IPS DF 4.7 (cell line): ENCODE measurements around the gene CD244.
"Not testable (repeated sequence)": the region's sequence is repeated elsewhere in the genome, so short reads cannot be mapped to it uniquely, and the experiment has no call there.

Experiments used
- DNase-seq: peaks from one replicate; pipeline ENCODE4 v3.0.0-alpha.2; 2013; ENCODE audit warnings: low spot score; ENCODE audit errors: extremely low read depth

CD244 gene

DNA sequence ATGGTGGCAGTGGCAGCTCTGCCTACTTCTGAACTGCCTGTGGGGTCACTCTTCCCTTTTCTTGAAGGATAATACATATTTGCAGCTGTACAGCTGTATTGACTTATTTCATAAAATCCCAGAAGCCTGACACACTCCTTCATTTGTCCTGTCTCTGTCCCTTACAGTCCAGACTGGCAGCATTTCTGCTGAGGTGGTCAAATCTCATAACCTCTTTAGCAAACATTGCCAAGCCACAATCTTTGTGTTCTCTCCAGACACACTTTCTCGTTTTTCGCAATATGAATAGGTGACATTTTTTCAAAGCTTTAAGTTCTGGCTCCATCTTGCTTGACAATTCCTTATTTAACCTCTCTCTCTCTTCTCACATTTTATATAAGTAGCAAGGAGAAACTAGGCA lies 51.5 kb downstream of the CD244 start:
- no peak for DNase-seq

DNA sequence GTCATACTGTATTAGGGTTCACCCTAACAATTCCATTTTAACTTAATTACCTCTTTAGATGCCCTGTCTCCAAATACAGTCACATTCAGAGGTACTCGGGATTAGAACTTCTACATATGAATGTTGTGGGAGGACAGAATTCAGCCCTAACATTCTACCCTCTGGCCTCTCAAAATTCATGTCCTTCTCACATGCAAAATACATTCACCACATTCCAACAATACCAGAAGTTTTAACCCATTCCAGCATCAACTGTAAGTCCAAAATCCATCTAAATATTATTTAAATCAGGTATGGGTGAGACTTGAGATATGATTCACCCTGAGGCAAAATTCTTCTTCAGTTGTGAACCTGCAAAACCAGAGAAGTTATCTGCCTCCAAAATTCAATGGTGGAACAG lies 52.2 kb downstream of the CD244 start:
- no peak for DNase-seq

DNA sequence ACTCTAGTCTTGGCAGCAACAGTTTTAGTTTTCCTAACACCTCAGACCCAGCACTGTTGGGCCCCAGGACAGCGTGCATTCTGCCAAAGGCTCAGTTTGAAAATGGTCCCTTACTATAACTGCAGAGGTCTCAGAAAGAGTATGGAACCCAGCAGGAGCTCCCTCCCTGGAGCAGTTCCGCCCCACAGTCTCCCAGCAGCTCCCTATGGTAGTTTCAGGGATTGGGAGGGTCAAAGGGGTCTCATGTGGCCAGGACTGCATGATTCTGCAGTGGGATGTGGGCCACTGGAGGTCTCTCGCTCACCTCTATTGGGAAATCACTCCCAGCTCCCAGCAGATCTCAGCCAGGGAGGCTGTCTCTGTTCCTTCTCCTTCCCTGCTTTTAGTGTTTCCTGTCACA lies 54.4 kb downstream of the CD244 start:
- no peak for DNase-seq

- DNase-seq: no peak
These were observed 54.9 kb downstream of the CD244 start for GRCh38 chr1:160807738-160808137.

GRCh38 chr1:160807247-160807646 lies 55.4 kb downstream of the CD244 start:
- no peak for DNase-seq

- no peak for DNase-seq
These were observed 55.9 kb downstream of the CD244 start for GRCh38 chr1:160806784-160807183.

DNA sequence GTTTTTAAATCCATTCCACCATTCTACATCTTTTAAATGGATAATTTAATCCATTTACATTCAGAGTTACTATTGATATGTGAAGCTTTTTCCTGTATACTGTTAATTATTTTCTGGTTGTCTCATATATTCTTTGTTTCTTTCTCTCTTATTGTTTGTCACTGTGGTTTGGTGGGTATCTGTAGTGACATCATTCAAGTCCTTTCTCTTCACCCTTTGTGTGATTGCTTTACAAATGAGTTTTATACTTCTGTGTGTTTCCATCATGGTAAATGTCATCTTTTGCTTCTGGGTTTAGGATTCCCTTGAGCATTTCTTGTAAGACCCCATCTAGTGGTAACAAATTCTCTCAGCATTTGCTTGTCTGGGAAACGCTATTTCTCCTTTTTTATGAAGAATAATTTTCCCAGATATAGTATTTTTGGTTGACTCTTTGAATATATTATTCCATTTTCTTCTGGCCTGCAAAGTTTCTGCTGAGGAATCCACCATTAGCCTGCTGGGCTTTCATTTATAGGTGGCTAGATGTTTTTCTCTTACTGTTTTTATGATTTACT lies 56.5 kb downstream of the CD244 start:
- DNase-seq: no peak

DNA sequence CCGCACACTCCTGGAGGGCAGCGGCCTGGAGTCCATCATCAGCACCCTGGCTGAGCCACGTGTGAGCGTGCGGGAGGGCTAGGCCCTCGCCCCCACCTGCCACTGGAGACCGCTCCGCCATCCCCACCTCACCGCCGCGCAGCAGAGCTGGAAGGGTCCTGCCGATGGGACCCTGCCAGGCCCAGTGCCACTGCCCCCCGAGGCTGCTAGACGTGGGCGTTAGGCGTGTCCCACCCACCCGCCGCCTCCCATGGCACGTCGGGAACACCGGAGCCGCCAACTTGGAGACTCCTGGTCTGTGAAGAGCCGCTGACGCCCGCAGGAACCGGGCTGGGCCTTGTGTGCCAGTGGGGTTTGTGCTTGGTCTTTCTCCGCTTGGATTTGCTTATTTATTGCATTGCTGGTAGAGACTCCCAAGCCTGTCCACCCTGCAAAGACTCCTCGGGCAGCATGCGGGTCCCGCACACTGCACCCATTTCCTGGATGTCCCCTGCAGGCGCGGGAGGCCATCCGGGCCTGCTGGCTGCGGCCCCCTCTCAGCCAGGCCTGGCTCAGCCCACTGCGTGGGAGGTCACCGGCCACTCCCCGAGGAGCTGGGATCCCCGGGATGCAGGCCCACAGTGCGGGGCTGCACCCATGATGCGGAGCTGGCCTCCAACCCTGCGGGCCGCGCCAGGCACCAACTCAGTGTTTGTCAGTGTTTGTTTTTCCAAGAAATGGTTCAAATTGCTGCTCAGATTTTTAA lies 60.7 kb downstream of the CD244 start:
- DNase-seq: no peak

DNA sequence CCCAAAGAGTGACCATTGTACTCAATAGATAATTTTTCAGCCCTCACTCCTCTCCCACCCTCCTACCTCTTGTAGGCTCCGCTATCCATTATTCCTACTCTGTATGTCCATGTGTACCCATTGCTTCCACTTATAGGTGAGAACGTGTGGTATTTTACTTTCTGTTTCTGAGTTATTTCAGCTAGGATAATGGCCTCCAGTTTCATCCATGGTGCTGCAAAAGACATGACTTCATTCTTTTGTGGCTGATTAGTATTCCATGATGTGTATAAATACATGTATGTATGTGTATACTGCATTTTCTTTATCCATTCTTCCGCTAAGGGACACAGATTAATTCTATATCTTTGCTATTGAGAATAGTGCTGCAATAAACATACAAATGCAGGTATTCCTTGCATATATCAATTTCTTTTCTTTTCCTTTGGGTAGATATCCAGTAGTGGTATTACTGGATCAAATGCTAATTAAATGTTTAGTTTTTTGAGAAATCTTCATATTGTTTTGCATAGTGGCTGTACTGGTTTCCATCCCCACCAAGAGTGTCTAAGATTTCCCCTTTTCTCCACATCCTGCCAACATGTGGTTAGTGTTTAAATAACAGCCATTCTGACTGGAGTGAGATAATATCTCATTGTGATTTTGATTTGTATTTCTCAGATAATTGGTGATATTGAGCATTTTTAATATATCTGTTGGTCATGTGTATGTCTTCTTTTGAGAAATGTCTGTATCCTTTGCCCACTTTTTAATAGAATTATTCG lies 61.9 kb downstream of the CD244 start:
- DNase-seq: no peak

DNA sequence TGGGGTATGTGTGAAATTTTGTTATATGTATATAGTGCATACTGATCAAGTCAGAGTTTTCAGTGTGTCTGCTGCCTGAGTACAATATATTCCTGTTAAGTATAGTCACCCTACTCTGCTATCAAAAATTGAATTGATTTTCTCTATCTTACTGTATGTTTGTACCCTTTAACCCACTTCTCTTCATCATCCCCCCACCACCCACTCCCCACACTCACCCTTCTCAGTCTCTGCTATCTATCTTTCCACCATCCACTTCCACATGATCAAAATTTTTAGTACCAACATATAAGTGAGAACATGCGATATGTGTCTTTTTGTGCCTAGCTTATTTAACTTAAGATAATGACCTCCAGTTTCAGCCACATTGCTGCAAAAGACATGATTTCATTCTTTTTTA lies 62.5 kb downstream of the CD244 start:
- DNase-seq: no peak

DNA sequence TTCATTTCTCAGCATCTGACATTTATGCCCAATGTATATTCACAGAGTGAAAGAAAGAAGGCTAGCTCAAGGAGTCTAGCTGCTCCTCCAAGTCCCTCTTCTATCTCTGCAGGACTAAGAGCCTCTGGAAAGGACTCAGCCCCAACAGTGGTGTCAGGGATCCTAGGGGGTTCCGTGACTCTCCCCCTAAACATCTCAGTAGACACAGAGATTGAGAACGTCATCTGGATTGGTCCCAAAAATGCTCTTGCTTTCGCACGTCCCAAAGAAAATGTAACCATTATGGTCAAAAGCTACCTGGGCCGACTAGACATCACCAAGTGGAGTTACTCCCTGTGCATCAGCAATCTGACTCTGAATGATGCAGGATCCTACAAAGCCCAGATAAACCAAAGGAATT lies 63.0 kb downstream of the CD244 start:
- DNase-seq: no peak

DNA sequence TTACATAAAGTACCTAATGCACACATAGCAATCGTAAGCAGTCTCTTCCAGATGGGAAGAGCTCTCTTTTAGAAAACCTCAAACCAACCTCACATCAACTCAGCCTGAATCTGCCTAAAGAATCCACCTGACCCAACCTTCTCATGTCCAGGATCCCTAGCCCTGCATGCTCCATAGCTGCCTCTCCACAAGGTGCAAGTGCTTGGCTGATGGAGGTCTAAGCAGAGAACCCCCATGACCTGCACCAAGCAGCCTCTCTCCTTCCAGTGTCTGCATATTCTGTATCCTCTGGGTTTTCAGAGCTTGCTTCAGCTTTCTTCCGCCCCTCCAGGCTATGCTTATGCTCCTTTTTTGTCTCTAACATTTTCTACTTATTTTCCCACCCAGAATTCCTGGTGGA lies 64.2 kb downstream of the CD244 start:
- no peak for DNase-seq

DNA sequence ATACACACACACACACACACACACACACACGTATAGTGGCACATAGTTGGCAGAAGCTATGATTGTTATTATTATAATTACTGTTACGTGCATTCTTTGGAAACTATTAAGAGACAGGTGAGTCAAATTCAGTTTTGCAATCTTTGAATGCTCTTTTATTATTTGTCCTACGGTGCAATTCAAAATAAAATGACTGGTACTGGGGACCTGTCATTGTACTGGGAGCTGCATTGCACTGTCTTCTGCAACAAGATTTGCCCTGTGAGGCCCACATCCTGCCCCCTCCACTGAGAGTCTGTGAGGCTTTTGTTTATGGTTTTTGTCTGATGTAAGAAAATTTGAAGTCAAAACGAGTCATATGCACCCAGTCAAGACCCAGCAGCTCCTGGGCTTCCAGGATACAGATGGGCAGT lies 64.8 kb downstream of the CD244 start:
- no peak for DNase-seq

GRCh38 chr1:160797271-160797709 lies 65.4 kb downstream of the CD244 start:
- DNase-seq: no peak

DNA sequence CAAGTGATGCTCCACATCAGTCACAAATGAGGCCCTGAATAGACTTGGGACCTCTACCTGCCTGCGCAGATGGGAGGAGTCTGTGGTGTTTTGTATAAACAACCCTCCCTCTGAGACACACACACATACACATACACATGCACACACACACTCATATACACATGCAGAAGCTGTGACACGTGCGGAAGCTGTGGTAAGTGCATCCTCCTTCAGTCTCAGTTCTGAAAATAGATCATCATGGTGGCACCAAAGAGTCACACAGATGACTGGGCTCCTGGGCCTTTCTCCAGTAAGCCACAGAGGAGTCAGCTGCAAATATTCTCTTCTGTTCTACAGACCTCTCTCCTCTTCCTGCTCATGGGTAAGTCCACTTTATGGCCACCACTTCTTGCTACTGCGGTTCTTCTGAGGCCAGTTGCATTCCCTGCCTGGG lies 66.7 kb downstream of the CD244 start, which contains the start of gene LY9:
Gene LY9 (plus strand): TSS at position 224 of the 433 bp plus-strand sequence. CDS start 14 bp downstream, at position 238.
- DNase-seq: no peak

GRCh38 chr1:160794376-160794775 lies 68.3 kb downstream of the CD244 start:
- no peak for DNase-seq

DNA sequence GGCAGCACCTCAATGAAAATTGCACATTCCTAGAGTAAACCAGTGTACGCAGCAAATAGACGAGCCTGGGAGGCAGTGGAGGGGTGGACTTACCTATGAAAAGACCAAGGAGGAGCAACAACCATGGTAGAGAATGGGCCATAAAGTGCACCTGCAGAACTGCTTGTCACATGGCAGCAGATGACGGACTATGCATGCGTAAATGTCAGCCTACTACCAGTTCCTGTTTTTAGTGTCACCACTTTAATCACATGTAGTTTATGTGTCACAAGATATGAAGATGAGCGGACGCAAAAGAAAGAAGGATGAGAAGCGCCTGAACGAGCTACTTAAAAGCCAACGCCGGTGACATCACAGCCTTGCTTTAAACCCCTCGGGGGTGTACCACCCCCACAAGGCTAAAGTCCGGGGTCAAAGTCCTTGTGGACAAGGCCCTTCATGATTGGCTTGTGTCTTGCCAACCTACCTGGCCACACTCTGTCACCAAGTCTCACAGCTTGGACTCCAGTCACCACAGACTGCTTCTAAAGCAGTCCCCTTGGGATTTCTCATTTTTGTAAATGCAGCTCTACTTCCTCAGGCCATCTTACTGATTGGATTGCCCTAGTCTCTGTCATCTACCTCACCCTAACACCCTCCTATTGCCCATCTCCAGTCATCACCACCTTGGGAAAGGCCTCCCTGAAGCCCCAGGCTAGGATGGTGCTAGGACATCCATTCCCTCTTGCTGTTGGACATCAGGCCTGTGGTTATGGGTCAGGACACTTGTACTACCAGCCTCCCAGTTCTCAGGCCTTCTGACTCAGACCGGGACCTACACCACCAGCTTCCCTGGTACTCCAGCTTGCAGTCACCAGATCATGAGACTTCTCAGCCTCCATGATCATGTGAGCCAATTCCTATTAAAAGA lies 72.7 kb downstream of the CD244 start:
- DNase-seq: no peak

- no peak for DNase-seq
These were observed 73.5 kb downstream of the CD244 start for GRCh38 chr1:160789051-160789701.

DNA sequence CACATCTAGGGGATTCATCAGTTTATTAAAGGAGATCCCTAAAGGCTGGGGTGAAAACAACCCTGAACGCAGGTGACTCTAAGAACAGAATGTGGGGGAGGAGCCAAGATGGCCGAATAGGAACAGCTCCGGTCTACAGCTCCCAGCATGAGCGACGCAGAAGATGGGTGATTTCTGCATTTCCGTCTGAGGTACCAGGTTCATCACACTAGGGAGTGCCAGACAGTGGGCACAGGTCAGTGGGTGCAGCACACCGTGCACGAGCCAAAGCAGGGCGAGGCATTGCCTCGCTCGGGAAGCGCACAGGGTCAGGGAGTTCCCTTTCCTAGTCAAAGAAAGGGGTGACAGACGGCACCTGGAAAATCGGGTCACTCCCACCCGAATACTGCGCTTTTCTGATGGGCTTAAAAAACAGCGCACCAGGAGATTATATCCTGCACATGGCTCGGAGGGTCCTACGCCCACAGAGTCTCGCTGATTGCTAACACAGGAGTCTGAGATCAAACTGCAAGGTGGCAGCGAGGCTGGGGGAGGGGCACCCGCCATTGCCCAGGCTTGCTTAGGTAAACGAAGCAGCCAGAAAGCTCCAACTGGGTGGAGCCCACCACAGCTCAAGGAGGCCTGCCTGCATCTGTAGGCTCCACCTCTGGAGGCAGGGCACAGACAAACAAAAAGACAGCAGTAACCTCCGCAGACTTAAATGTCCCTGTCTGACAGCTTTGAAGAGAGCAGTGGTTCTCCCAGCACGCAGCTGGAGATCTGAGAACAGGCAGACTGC lies 79.5 kb downstream of the CD244 start:
- DNase-seq: not testable (repeated sequence)
